Heart left ventricle (tissue), 16 donors: ENCODE results near the gene NKAIN2. TPM values are rescaled to one million over a fixed set of nuclear protein-coding genes. Genes with fewer than 3 reads are reported as not detected.
"Not testable (repeated sequence)": the region's sequence is repeated elsewhere in the genome, so short reads cannot be mapped to it uniquely, and the experiment has no call there.

Experiments
- ATAC-seq, 4 donors: fragments of 200-7000 bp; cut with Tn5 transposase; one replicate each; pipeline ENCODE4 v1.9.1; 2020 to 2022; ENCODE audit warnings: moderate library complexity in 4 of 4, mild to moderate bottlenecking in 3 of 4, moderate number of reproducible peaks in 1 of 4
- DNase-seq, 5 donors: peaks; one replicate each; pipeline ENCODE4 v3.0.0-alpha.2; 2020
- H3K27ac ChIP-seq, 12 donors: fragments of 200-600 bp; sonication (generic) in 4 of 12; one replicate each; pipeline versions ENCODE4 v1.5.0 to v1.8.0; 2016 to 2022; ENCODE audit warnings: mild to moderate bottlenecking in 2 of 12
- H3K27me3 ChIP-seq, 9 donors: fragments of 200-600 bp; sonication (generic) in 2 of 9; one replicate each; pipeline versions ENCODE4 v1.5.1 to v1.8.0; 2016 to 2022; ENCODE audit warnings: mild to moderate bottlenecking in 3 of 9
- H3K36me3 ChIP-seq, 9 donors: fragments of 200-600 bp; sonication (generic) in 2 of 9; one replicate each; pipeline versions ENCODE4 v1.5.0 to v1.8.0; 2018 to 2022; ENCODE audit warnings: mild to moderate bottlenecking in 2 of 9
- H3K4me1 ChIP-seq, 12 donors: fragments of 200-600 bp; sonication (generic) in 4 of 12; one replicate each; pipeline versions ENCODE4 v1.5.0 to v1.8.0; 2016 to 2022; ENCODE audit warnings: mild to moderate bottlenecking in 3 of 12
- H3K4me3 ChIP-seq, 12 donors: fragments of 200-600 bp; sonication (generic) in 4 of 12; one replicate each; pipeline versions ENCODE4 v1.5.0 to v1.8.0; 2017 to 2022; ENCODE audit warnings: mild to moderate bottlenecking in 9 of 12, moderate library complexity in 4 of 12
- H3K9me3 ChIP-seq, 12 donors: fragments of 200-600 bp; sonication (generic) in 4 of 12; one replicate each; pipeline versions ENCODE4 v1.5.0 to v1.8.0; 2016 to 2022; ENCODE audit warnings: mild to moderate bottlenecking in 1 of 12
- POLR2A ChIP-seq, 2 donors: fragments of 450-650 bp; IDR thresholded peaks; one replicate each; pipeline ENCODE4 v1.6.1; 2017; ENCODE audit warnings: antibody characterized with exemption in 2 of 2, mild to moderate bottlenecking in 2 of 2, moderate library complexity in 2 of 2
- WGBS, 4 donors: extraction: QIAGEN DNeasy Blood & Tissue Kit in 2 of 4; methylation state at CpG; one replicate each; pipeline versions ENCODE4 v1.1.5 to v1.1.7; 2013 to 2018; 5-methylcytosine and 5-hydroxymethylcytosine counted together
- intact Hi-C, 10 donors: fragments of 100-400 bp; cut with DNase I; formaldehyde crosslinking; loops; one replicate each; pipeline versions ENCODE4 v1.11.1 to v1.14.2; 2022
- polyA plus RNA-seq, 2 donors: library from polyadenylated mRNA; stranded (reverse); fragments of 200-250 nt; gene quantifications; one replicate each; pipeline ENCODE4 v1.2.3, GENCODE V29; 2013
- total RNA-seq, 9 donors: library from RNA; depleted of rRNA in 2 of 9; stranded (reverse); fragments of >200 nt in 2 of 9; fragmentation: NEBNext Ultra II Directional in 3 of 9; extraction: Animal tissue kit (Norgen Biotek cat#: 25700) in 3 of 9; gene quantifications; one replicate each; pipeline versions ENCODE4 v1.1.0 to v1.2.4, GENCODE V29; 2016 to 2023
- TF ChIP-seq, protein P1 (sequence below), 12 donors: fragments of 200-600 bp; sonication (generic) in 4 of 12; IDR thresholded peaks; one replicate each; pipeline versions ENCODE4 v1.5.0 to v1.8.0; 2018 to 2022; ENCODE audit warnings: antibody characterized with exemption in 12 of 12, mild to moderate bottlenecking in 5 of 12
- donor health status: ischemic (EF 13 %, LVEDD 7.1; RV severe dilation, severe dysfunction).
- donor health status: healthy with polysubstance abuse.
- donor health status: DM: no; HTN: yes; CAD: no.
- donor health status: DM: no; HTN: no; CAD: no.
- donor health status: ischemic (EF 25% LVEDD 6.9; RV normal size, moderate dysfunction).
- donor health status: ischemic (EF 25% LVEDD 5.7; RV mildly dilated, moderate dysfunction).
- donor health status: healthy.
- donor health status: DM: yes; HTN: yes; CAD: no.
- donor health status: ischemic (EF 35%, LVEDD 5.7; RV mildly dilated, moderate dysfunction).
- donor health status: nonischemic (EF 11% LVEDD 7.7; RV severe dilation, severe dysfunction).
- donor health status: DM: yes; HTN: yes; CAD: no.
- donor health status: PGD.
- donor health status: ischemic (EF 29% LVEDD 5.4; RV normal size, mild dysfunction).
- donor health status: nonischemic (EF 23%, LVEDD 6.1; RV moderate dilation, normal function).

NKAIN2 gene
- total and polyA plus RNA-seq, 11 donors, result 0.19 to 0.83 (median 0.33) TPM; not detected in 2

DNA sequence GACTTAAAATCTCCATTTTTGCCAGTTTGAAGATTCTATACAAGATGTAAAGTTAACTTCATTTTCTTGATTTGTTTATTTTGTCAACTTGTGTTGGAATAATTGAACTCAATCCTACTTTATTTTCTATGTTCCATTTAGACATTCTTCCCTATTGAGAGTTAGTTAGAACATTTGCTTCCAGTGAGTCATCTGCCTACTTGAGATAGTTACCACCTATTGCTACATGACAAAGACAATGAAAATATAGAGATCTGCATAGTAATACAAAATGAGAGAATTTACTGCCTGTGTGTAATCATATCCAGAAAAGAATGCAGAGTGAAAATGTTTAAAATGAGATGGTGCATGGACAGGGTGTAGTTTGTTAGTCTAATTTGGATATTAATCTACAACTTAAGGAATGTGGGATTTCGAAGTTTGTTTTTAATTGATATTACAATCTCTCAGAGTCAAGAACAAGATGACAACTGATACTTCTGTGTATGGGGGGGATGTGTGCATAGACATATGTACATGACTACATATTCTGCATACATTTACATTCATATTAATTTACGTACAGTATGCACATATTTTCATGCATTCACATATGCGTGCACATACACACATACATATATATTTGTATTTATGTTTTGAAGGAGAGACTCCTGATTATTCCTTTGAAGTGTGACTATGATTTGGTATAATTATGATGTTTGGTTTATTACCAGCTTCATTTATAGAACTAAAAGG lies 420.1 kb downstream of the NKAIN2 start:
- 78 to 90% (median 88%) methylated on average over 3 of the region's 3 CpGs for WGBS, 4 donors
- peaks cover 0 to 5% (median 0%) of the 10 kb centered on the region in 12 donors for H3K9me3 ChIP-seq
- no peak for DNase-seq
- no peaks in the 10 kb centered on the region for H3K4me1 ChIP-seq
- intact Hi-C loops, result no loop called here
- no peaks in the 10 kb centered on the region for H3K36me3 ChIP-seq
- no peaks in the 10 kb centered on the region for H3K27me3 ChIP-seq
- ATAC-seq, result no peak
- TF ChIP-seq, protein P1, sequence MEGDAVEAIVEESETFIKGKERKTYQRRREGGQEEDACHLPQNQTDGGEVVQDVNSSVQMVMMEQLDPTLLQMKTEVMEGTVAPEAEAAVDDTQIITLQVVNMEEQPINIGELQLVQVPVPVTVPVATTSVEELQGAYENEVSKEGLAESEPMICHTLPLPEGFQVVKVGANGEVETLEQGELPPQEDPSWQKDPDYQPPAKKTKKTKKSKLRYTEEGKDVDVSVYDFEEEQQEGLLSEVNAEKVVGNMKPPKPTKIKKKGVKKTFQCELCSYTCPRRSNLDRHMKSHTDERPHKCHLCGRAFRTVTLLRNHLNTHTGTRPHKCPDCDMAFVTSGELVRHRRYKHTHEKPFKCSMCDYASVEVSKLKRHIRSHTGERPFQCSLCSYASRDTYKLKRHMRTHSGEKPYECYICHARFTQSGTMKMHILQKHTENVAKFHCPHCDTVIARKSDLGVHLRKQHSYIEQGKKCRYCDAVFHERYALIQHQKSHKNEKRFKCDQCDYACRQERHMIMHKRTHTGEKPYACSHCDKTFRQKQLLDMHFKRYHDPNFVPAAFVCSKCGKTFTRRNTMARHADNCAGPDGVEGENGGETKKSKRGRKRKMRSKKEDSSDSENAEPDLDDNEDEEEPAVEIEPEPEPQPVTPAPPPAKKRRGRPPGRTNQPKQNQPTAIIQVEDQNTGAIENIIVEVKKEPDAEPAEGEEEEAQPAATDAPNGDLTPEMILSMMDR (IDR thresholded peaks at IDR 0.05), result no peak
- no peak for TF ChIP-seq POLR2A (IDR thresholded peaks at IDR 0.05)
- no peak overlapping the region for H3K27ac ChIP-seq
- H3K4me3 ChIP-seq, result no peak overlapping the region

- Histone ChIP-seq H3K9me3 (peaks cover 0 to 6% (median 0%) of the 10 kb centered on the region in 12 donors), H3K36me3 (no peaks in the 10 kb centered on the region), H3K27ac (no peak overlapping the region), H3K4me3 (no peak overlapping the region), H3K27me3 (no peaks in the 10 kb centered on the region), H3K4me1 (no peaks in the 10 kb centered on the region)
- intact Hi-C loops, result no loop called here
- DNase-seq (no peak), ATAC-seq (no peak)
- TF ChIP-seq POLR2A (IDR thresholded peaks at IDR 0.05), result no peak
- 53 to 65% (median 58%) methylated on average over 1 of the region's 1 CpG for WGBS, 4 donors
Measured at GRCh38 chr6:124226396-124226795, 422.7 kb downstream of the NKAIN2 start.

DNA sequence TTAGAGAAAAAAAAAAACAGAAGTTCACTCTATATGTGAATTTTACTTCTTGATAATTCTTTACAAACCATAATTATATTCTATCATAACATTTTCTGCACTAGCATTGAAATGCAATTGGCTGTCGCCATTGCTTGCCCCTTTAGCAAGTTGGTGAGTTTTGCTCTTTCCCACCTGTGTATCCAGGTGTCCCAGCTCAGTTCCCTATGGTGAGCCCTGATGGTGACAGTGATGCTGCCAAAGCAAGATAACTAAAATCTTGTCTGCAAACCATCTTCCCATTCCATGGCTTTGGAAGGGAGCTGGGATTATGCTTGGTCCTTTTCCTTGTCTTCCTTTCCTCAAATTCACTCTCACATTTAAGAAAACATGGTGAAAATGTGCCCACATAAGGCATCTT lies 429.6 kb downstream of the NKAIN2 start:
- Histone ChIP-seq H3K27ac (no peak overlapping the region), H3K4me1 (no peaks in the 10 kb centered on the region), H3K4me3 (no peak overlapping the region), H3K36me3 (no peaks in the 10 kb centered on the region), H3K9me3 (peaks cover 0 to 6% (median 0%) of the 10 kb centered on the region in 12 donors), H3K27me3 (no peaks in the 10 kb centered on the region)
- intact Hi-C loops, result no loop called here
- WGBS, 4 donors, result 74 to 97% (median 89%) methylated on average over 1 of the region's 1 CpG
- ATAC-seq, result no peak
- TF ChIP-seq, protein P1 (IDR thresholded peaks at IDR 0.05), result no peak
- no peak for TF ChIP-seq POLR2A (IDR thresholded peaks at IDR 0.05)
- DNase-seq, result no peak

DNA sequence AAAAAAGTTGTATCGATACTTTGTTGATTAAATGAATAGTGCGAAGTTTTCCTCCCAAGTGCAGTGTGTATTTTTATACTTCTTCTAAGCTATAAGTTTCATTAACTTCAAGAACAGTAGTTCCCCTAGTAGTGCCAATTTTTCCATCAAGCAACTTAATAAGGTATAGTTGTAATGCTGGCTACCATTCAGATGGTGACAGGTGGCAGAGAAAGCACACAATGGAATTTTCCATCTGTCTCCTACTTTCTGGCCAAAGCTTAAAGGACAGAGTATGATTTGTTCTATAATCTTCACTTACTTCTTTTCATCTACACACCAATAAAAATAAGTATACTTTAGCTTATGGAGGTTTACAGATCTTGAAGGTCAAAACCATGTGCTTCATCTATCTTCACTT lies 431.1 kb downstream of the NKAIN2 start:
- DNase-seq, result no peak
- Histone ChIP-seq H3K27me3 (no peaks in the 10 kb centered on the region), H3K4me1 (no peaks in the 10 kb centered on the region), H3K27ac (no peak overlapping the region), H3K36me3 (no peaks in the 10 kb centered on the region), H3K9me3 (peaks cover 0 to 4% (median 0%) of the 10 kb centered on the region in 12 donors), H3K4me3 (no peak overlapping the region)
- no peak for ATAC-seq
- intact Hi-C loops, result no loop called here
- WGBS, 4 donors, result 93 to 97% (median 95%) methylated on average over 2 of the region's 2 CpGs
- TF ChIP-seq POLR2A (IDR thresholded peaks at IDR 0.05), result no peak
- TF ChIP-seq, protein P1 (IDR thresholded peaks at IDR 0.05), result no peak

DNA sequence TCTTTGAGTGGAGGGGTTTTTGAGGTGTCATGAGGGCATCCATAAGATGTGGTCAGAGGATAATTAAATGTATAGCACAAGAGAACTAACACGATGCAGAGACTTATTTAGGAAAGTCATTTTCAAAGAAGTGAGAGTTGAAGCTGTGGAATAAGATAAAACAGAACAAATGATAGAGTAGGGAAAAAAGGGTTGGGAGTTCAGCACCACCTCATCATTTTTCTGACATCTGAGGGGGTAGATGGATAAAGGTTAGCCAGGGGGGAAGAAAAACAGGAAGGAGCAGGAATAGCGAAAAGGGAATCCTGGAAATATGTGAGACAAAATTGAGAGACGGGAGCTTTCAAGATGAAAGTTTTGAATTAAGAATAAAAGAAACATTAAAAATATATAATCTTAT lies 434.2 kb downstream of the NKAIN2 start:
- no peak overlapping the region for H3K4me3 ChIP-seq
- intact Hi-C loops, result no loop called here
- no peak for DNase-seq
- peaks cover 0 to 7% (median 0%) of the 10 kb centered on the region in 12 donors for H3K9me3 ChIP-seq
- H3K36me3 ChIP-seq, result no peaks in the 10 kb centered on the region
- H3K4me1 ChIP-seq, result no peaks in the 10 kb centered on the region
- no peaks in the 10 kb centered on the region for H3K27me3 ChIP-seq
- no peak for TF ChIP-seq POLR2A (IDR thresholded peaks at IDR 0.05)
- TF ChIP-seq, protein P1 (IDR thresholded peaks at IDR 0.05), result no peak
- no peak overlapping the region for H3K27ac ChIP-seq
- 63 to 73% (median 66%) methylated on average over 3 of the region's 3 CpGs for WGBS, 4 donors
- no peak for ATAC-seq

GRCh38 chr6:124238408-124238807 lies 434.7 kb downstream of the NKAIN2 start:
- ATAC-seq, result not testable (repeated sequence)

More at GRCh38 chr6:124238408-124238807, 434.7 kb downstream of the NKAIN2 start:
- H3K27me3 ChIP-seq, H3K4me3 ChIP-seq, intact Hi-C loops, H3K27ac ChIP-seq, H3K36me3 ChIP-seq, DNase-seq, H3K9me3 ChIP-seq, H3K4me1 ChIP-seq: not testable (repeated sequence)
- WGBS, 4 donors, result 81 to 89% (median 84%) methylated on average over 2 of the region's 2 CpGs
